Trophoblast cell (in vitro differentiated cells and primary cell): Measurements from ENCODE around the gene SCPEP1.

Source experiments
- DNase-seq, 2 donors: peaks; one replicate each; pipeline ENCODE4 v3.0.0-alpha.2; 2016
- H2AFZ ChIP-seq: 2 replicates; pipeline ENCODE4 v1.6.1; 2013; ENCODE audit warnings: low read length, moderate library complexity, mild to moderate bottlenecking; ENCODE audit not compliant: insufficient read depth, poor library complexity
- H2AK5ac ChIP-seq: 2 replicates; pipeline ENCODE4 v1.6.1; 2013; ENCODE audit warnings: mild to moderate bottlenecking, low read length
- H2BK120ac ChIP-seq: 2 replicates; pipeline ENCODE4 v1.6.1; 2013; ENCODE audit warnings: low read length, mild to moderate bottlenecking, moderate library complexity; ENCODE audit not compliant: insufficient read depth, poor library complexity
- H2BK12ac ChIP-seq: 2 replicates; pipeline ENCODE4 v1.6.1; 2013; ENCODE audit warnings: mild to moderate bottlenecking, low read length, moderate library complexity
- H2BK5ac ChIP-seq: 2 replicates; pipeline ENCODE4 v1.6.1; 2013; ENCODE audit warnings: low read length, low read depth, moderate library complexity, mild to moderate bottlenecking; ENCODE audit not compliant: poor library complexity
- H3K14ac ChIP-seq: 2 replicates; pipeline ENCODE4 v1.6.1; 2013; ENCODE audit warnings: mild to moderate bottlenecking, low read length
- H3K18ac ChIP-seq: 2 replicates; pipeline ENCODE4 v1.6.1; 2013; ENCODE audit warnings: mild to moderate bottlenecking, low read length
- H3K23ac ChIP-seq: 2 replicates; pipeline ENCODE4 v1.6.1; 2013; ENCODE audit warnings: low read length
- H3K27ac ChIP-seq: 2 replicates; pipeline ENCODE4 v1.5.1; 2013; ENCODE audit warnings: low read depth, mild to moderate bottlenecking, inconsistent platforms, low read length, moderate library complexity
- H3K27me3 ChIP-seq: 2 replicates; pipeline ENCODE4 v1.6.1; 2013; ENCODE audit warnings: inconsistent platforms, mild to moderate bottlenecking, low read length, moderate library complexity; ENCODE audit not compliant: insufficient read depth
- H3K36me3 ChIP-seq, 2 experiments: 1 replicate in 1 of 2; 2 replicates in 1 of 2; pipeline ENCODE4 v1.6.1; 2013; ENCODE audit warnings: low read length in 2 of 2, mild to moderate bottlenecking in 2 of 2, moderate library complexity in 1 of 2; ENCODE audit not compliant: insufficient read depth in 2 of 2, control insufficient read depth in 1 of 2
- H3K4ac ChIP-seq: 2 replicates; pipeline ENCODE4 v1.6.1; 2013; ENCODE audit warnings: low read depth, mild to moderate bottlenecking, low read length, moderate library complexity
- H3K4me1 ChIP-seq, 2 experiments: 1 replicate in 1 of 2; 2 replicates in 1 of 2; pipeline ENCODE4 v1.6.1; 2013; ENCODE audit warnings: low read length in 2 of 2, mild to moderate bottlenecking in 2 of 2, moderate library complexity in 1 of 2; ENCODE audit not compliant: insufficient read depth in 2 of 2, control insufficient read depth in 1 of 2
- H3K4me2 ChIP-seq: 2 replicates; pipeline ENCODE4 v1.6.1; 2013; ENCODE audit warnings: inconsistent platforms, mild to moderate bottlenecking, low read length, moderate library complexity
- H3K4me3 ChIP-seq: 2 replicates; pipeline ENCODE4 v1.5.1; 2013; ENCODE audit warnings: mild to moderate bottlenecking, low read depth, low read length, inconsistent platforms
- H3K79me1 ChIP-seq: one replicate; pipeline ENCODE4 v1.6.1; 2013; ENCODE audit warnings: low read length
- H3K79me2 ChIP-seq: 2 replicates; pipeline ENCODE4 v1.6.1; 2013; ENCODE audit warnings: low read length, mild to moderate bottlenecking; ENCODE audit not compliant: control insufficient read depth, insufficient read depth, poor library complexity
- H3K9ac ChIP-seq: 2 replicates; pipeline ENCODE4 v1.6.1; 2013; ENCODE audit warnings: mild to moderate bottlenecking, low read length
- H3K9me3 ChIP-seq: 2 replicates; pipeline ENCODE4 v1.6.1; 2013; ENCODE audit warnings: low read depth, mild to moderate bottlenecking, control low read depth, inconsistent platforms, low read length; ENCODE audit not compliant: insufficient read depth
- H4K12ac ChIP-seq: 2 replicates; pipeline ENCODE4 v1.6.1; 2013; ENCODE audit warnings: low read depth, mild to moderate bottlenecking, low read length, moderate library complexity
- H4K8ac ChIP-seq: 2 replicates; pipeline ENCODE4 v1.6.1; 2013; ENCODE audit warnings: low read depth, mild to moderate bottlenecking, low read length, moderate library complexity
- H4K91ac ChIP-seq: one replicate; pipeline ENCODE4 v1.6.1; 2013; ENCODE audit warnings: low read depth, mild to moderate bottlenecking, low read length, moderate library complexity
- WGBS: extraction: QIAGEN DNeasy Blood & Tissue Kit; methylation state at CpG from one replicate; pipeline ENCODE4 v1.1.7; 2013; ENCODE audit warnings: missing lambda C conversion rate; ENCODE audit not compliant: insufficient read length, insufficient coverage; ENCODE audit errors: extremely low coverage; 5-methylcytosine and 5-hydroxymethylcytosine counted together

The SCPEP1 gene

GRCh38 chr17:56933151-56933745 lies 44.7 kb upstream of the SCPEP1 start:
- H3K36me3 ChIP-seq, result peaks cover 3 to 4% of the 10 kb centered on the region in 2 experiments
- no peak overlapping the region for H2BK120ac ChIP-seq
- no peak overlapping the region for H2AFZ ChIP-seq
- H2BK12ac ChIP-seq, result no peak overlapping the region
- H4K12ac ChIP-seq, result no peak overlapping the region
- no peaks in the 10 kb centered on the region for H3K27me3 ChIP-seq
- no peaks in the 10 kb centered on the region for H3K79me1 ChIP-seq
- H4K91ac ChIP-seq, result no peak overlapping the region
- no peak overlapping the region for H4K8ac ChIP-seq
- peaks cover 2% of the 10 kb centered on the region for H3K9me3 ChIP-seq
- no peak overlapping the region for H3K23ac ChIP-seq
- no peak overlapping the region for H3K4me3 ChIP-seq
- H3K9ac ChIP-seq, result no peak overlapping the region
- H2AK5ac ChIP-seq, result no peak overlapping the region
- H3K4ac ChIP-seq, result no peak overlapping the region
- H3K14ac ChIP-seq, result no peak overlapping the region
- H3K18ac ChIP-seq, result no peak overlapping the region
- H3K4me2 ChIP-seq, result no peak overlapping the region
- no peak overlapping the region for H3K27ac ChIP-seq
- DNase-seq, result peak; percentile 90 to 94
- peaks cover 2% of the 10 kb centered on the region in 2 experiments for H3K4me1 ChIP-seq
- no CpG with 5 or more reads among the region's 8 CpGs for WGBS
- no peak overlapping the region for H2BK5ac ChIP-seq
- H3K79me2 ChIP-seq, result no peaks in the 10 kb centered on the region

GRCh38 chr17:56933868-56934267 lies 44.1 kb upstream of the SCPEP1 start:
- no peak overlapping the region for H2BK5ac ChIP-seq
- peaks cover 3 to 4% of the 10 kb centered on the region in 2 experiments for H3K36me3 ChIP-seq
- no peak overlapping the region for H3K4me3 ChIP-seq
- no peak overlapping the region for H3K9ac ChIP-seq
- H3K4me1 ChIP-seq, result peaks cover 2% of the 10 kb centered on the region in 2 experiments
- peaks cover 2% of the 10 kb centered on the region for H3K9me3 ChIP-seq
- no peak overlapping the region for H3K14ac ChIP-seq
- no CpG with 5 or more reads among the region's 1 CpG for WGBS
- no peak overlapping the region for H3K4me2 ChIP-seq
- no peak overlapping the region for H4K8ac ChIP-seq
- H3K23ac ChIP-seq, result no peak overlapping the region
- DNase-seq, result no peak
- no peak overlapping the region for H3K4ac ChIP-seq
- no peak overlapping the region for H2AK5ac ChIP-seq
- H3K27me3 ChIP-seq, result no peaks in the 10 kb centered on the region
- no peak overlapping the region for H4K12ac ChIP-seq
- no peaks in the 10 kb centered on the region for H3K79me1 ChIP-seq
- no peak overlapping the region for H3K18ac ChIP-seq
- H2BK120ac ChIP-seq, result no peak overlapping the region
- H2BK12ac ChIP-seq, result no peak overlapping the region
- no peak overlapping the region for H2AFZ ChIP-seq
- H4K91ac ChIP-seq, result no peak overlapping the region
- H3K27ac ChIP-seq, result no peak overlapping the region
- no peaks in the 10 kb centered on the region for H3K79me2 ChIP-seq

GRCh38 chr17:56934280-56934679 lies 43.7 kb upstream of the SCPEP1 start:
- Histone ChIP-seq H3K4me1 (peaks cover 2% of the 10 kb centered on the region in 2 experiments), H2AFZ (no peak overlapping the region), H2BK120ac (no peak overlapping the region), H3K27me3 (no peaks in the 10 kb centered on the region), H3K79me1 (no peaks in the 10 kb centered on the region), H3K4ac (no peak overlapping the region), H3K23ac (no peak overlapping the region), H4K8ac (no peak overlapping the region), H3K4me3 (no peak overlapping the region), H2BK12ac (no peak overlapping the region), H3K18ac (no peak overlapping the region), H3K79me2 (no peaks in the 10 kb centered on the region), H4K91ac (no peak overlapping the region), H2BK5ac (no peak overlapping the region), H3K9ac (no peak overlapping the region), H3K14ac (no peak overlapping the region), H4K12ac (no peak overlapping the region), H3K9me3 (peaks cover 2% of the 10 kb centered on the region), H2AK5ac (no peak overlapping the region), H3K4me2 (no peak overlapping the region), H3K36me3 (peaks cover 3 to 4% of the 10 kb centered on the region in 2 experiments), H3K27ac (no peak overlapping the region)
- WGBS, result no CpG with 5 or more reads among the region's 4 CpGs
- peak; percentile 63 to 75 for DNase-seq

- H3K4ac ChIP-seq, result no peak overlapping the region
- H3K9me3 ChIP-seq, result peaks cover 2% of the 10 kb centered on the region
- no peak overlapping the region for H4K91ac ChIP-seq
- H2BK12ac ChIP-seq, result no peak overlapping the region
- H3K23ac ChIP-seq, result no peak overlapping the region
- no peak overlapping the region for H3K14ac ChIP-seq
- no peak overlapping the region for H4K12ac ChIP-seq
- no CpG with 5 or more reads among the region's 3 CpGs for WGBS
- H4K8ac ChIP-seq, result no peak overlapping the region
- H3K18ac ChIP-seq, result no peak overlapping the region
- H3K4me1 ChIP-seq, result peaks cover 2% of the 10 kb centered on the region in 2 experiments
- H2AK5ac ChIP-seq, result no peak overlapping the region
- H3K79me1 ChIP-seq, result no peaks in the 10 kb centered on the region
- no peaks in the 10 kb centered on the region for H3K79me2 ChIP-seq
- no peak overlapping the region for H3K4me3 ChIP-seq
- no peak for DNase-seq
- no peak overlapping the region for H2AFZ ChIP-seq
- peaks cover 3 to 4% of the 10 kb centered on the region in 2 experiments for H3K36me3 ChIP-seq
- no peak overlapping the region for H3K27ac ChIP-seq
- H3K9ac ChIP-seq, result no peak overlapping the region
- no peaks in the 10 kb centered on the region for H3K27me3 ChIP-seq
- H2BK120ac ChIP-seq, result no peak overlapping the region
- H3K4me2 ChIP-seq, result no peak overlapping the region
- no peak overlapping the region for H2BK5ac ChIP-seq
Observed at GRCh38 chr17:56935461-56935860, 42.5 kb upstream of the SCPEP1 start.
